CD14-positive monocyte (primary cell): ENCODE measurements around the gene CABP1. TPM values are rescaled to one million over a fixed set of nuclear protein-coding genes. Genes with fewer than 3 reads are reported as not detected.
A peak's percentile ranks its signal among the peaks of the same experiment; 100 is the strongest.
"Not testable (repeated sequence)": the region's sequence is repeated elsewhere in the genome, so short reads cannot be mapped to it uniquely, and the experiment has no call there.

Experiments used
- DNase-seq, 3 donors: peaks; one replicate each; pipeline ENCODE4 v3.0.0-alpha.2; 2011 to 2022
- H2AFZ ChIP-seq: 2 replicates; pipeline ENCODE4 v1.6.0; 2012; ENCODE audit warnings: mild to moderate bottlenecking, low read depth, low read length, inconsistent platforms; ENCODE audit not compliant: insufficient read depth, poor library complexity, severe bottlenecking
- H3K27ac ChIP-seq, 2 donors: 1 replicate in 1 of 2; 2 replicates in 1 of 2; pipeline ENCODE4 v1.5.1; 2012 to 2013; ENCODE audit warnings: low read length in 2 of 2, control low read depth in 1 of 2, inconsistent platforms in 1 of 2, low read depth in 1 of 2, mild to moderate bottlenecking in 1 of 2
- H3K27me3 ChIP-seq, 2 donors: one replicate each; pipeline versions ENCODE4 v1.6.0 to v1.6.1; 2011 to 2013; ENCODE audit warnings: low read length in 2 of 2; ENCODE audit not compliant: control insufficient read depth in 2 of 2, insufficient read depth in 2 of 2
- H3K36me3 ChIP-seq, 2 donors: replicated peaks in 1 of 2; 1 replicate in 1 of 2; 2 replicates in 1 of 2; pipeline versions ENCODE4 v1.5.1 to v1.6.1; 2012 to 2013; ENCODE audit warnings: low read length in 2 of 2, control low read depth in 1 of 2, inconsistent platforms in 1 of 2, mild to moderate bottlenecking in 1 of 2; ENCODE audit not compliant: insufficient read depth in 2 of 2, control insufficient read depth in 1 of 2
- H3K4me1 ChIP-seq, 2 donors: 1 replicate in 1 of 2; 2 replicates in 1 of 2; pipeline versions ENCODE4 v1.5.1 to v1.6.1; 2012 to 2013; ENCODE audit warnings: low read length in 2 of 2, control low read depth in 1 of 2, inconsistent platforms in 1 of 2, mild to moderate bottlenecking in 1 of 2, moderate library complexity in 1 of 2; ENCODE audit not compliant: insufficient read depth in 2 of 2, control insufficient read depth in 1 of 2
- H3K4me2 ChIP-seq: replicated peaks from 2 replicates; pipeline ENCODE3; 2012; ENCODE audit warnings: low read length, moderate library complexity, mild to moderate bottlenecking; ENCODE audit not compliant: poor library complexity, severe bottlenecking; ENCODE audit errors: extremely low read depth
- H3K4me3 ChIP-seq, 3 experiments: fragments of 200-600 bp in 1 of 3; sonication (generic) in 1 of 3; replicated peaks in 1 of 3; 1 replicate in 2 of 3; 2 replicates in 1 of 3; pipeline ENCODE4 v1.5.1; 2011 to 2013; ENCODE audit warnings: low read length in 3 of 3, mild to moderate bottlenecking in 3 of 3, control low read depth in 2 of 3, low read depth in 2 of 3, inconsistent platforms in 1 of 3, moderate library complexity in 1 of 3
- H3K79me2 ChIP-seq: 2 replicates; pipeline ENCODE4 v1.6.0; 2012; ENCODE audit warnings: mild to moderate bottlenecking, control low read depth, inconsistent platforms, low read length, moderate library complexity; ENCODE audit not compliant: insufficient read depth
- H3K9ac ChIP-seq: 2 replicates; pipeline ENCODE4 v1.6.0; 2017; ENCODE audit warnings: low read length, mild to moderate bottlenecking; ENCODE audit not compliant: insufficient read depth, poor library complexity, severe bottlenecking
- H3K9me3 ChIP-seq, 2 donors: replicated peaks in 1 of 2; 1 replicate in 1 of 2; 2 replicates in 1 of 2; pipeline versions ENCODE4 v1.5.1 to v1.6.1; 2012 to 2013; ENCODE audit warnings: low read length in 2 of 2, control low read depth in 1 of 2; ENCODE audit not compliant: control insufficient read depth in 1 of 2, insufficient read depth in 1 of 2
- H4K20me1 ChIP-seq: 2 replicates; pipeline ENCODE4 v1.6.0; 2012; ENCODE audit warnings: mild to moderate bottlenecking, low read length, control low read depth, moderate library complexity; ENCODE audit not compliant: insufficient read depth
- H3K27ac Mint-ChIP-seq, 7 donors: one replicate each; pipeline ENCODE4 v1.8.0; 2020; ENCODE audit warnings: mild to moderate bottlenecking in 7 of 7, mixed read lengths in 7 of 7, moderate library complexity in 6 of 7, inconsistent platforms in 2 of 7
- H3K27me3 Mint-ChIP-seq, 3 donors: one replicate each; pipeline ENCODE4 v1.8.0; 2021 to 2022; ENCODE audit warnings: low read depth in 3 of 3, mild to moderate bottlenecking in 3 of 3, mixed read lengths in 3 of 3, moderate library complexity in 3 of 3, inconsistent platforms in 1 of 3
- H3K36me3 Mint-ChIP-seq, 2 donors: one replicate each; pipeline ENCODE4 v1.8.0; 2020; ENCODE audit warnings: mixed read lengths in 2 of 2, inconsistent platforms in 1 of 2, mild to moderate bottlenecking in 1 of 2
- H3K4me1 Mint-ChIP-seq: one replicate; pipeline ENCODE4 v1.8.0; 2020; ENCODE audit warnings: mild to moderate bottlenecking, mixed read lengths
- H3K4me3 Mint-ChIP-seq, 2 donors: one replicate each; pipeline ENCODE4 v1.8.0; 2020; ENCODE audit warnings: mild to moderate bottlenecking in 2 of 2, mixed read lengths in 2 of 2, moderate library complexity in 1 of 2
- H3K9me3 Mint-ChIP-seq, 7 donors: one replicate each; pipeline ENCODE4 v1.8.0; 2020 to 2022; ENCODE audit warnings: mixed read lengths in 7 of 7, mild to moderate bottlenecking in 6 of 7, moderate library complexity in 6 of 7, inconsistent platforms in 2 of 7
- WGBS: methylation state at CpG from one replicate; pipeline ENCODE4 v1.1.5; 2013; ENCODE audit warnings: missing lambda C conversion rate; ENCODE audit not compliant: insufficient coverage; 5-methylcytosine and 5-hydroxymethylcytosine counted together
- intact Hi-C, 2 donors: fragments of 100-400 bp; cut with micrococcal nuclease; formaldehyde crosslinking; loops; one replicate each; pipeline versions ENCODE4 v1.15.0 to v1.15.1; 2023
- polyA plus RNA-seq, 3 donors: library from polyadenylated mRNA; depleted of rRNA in 1 of 3; unstranded in 2 of 3; stranded (reverse) in 1 of 3; fragments of 300-500 nt in 2 of 3; fragments of >200 nt in 1 of 3; fragmentation: Illumina TruSeq in 2 of 3; gene quantifications; 1 replicate in 2 of 3; 2 replicates in 1 of 3; pipeline ENCODE4 v1.2.3, GENCODE V29; 2012 to 2021
- TF ChIP-seq, protein P1 (sequence below): fragments of 200-600 bp; IDR thresholded peaks from one replicate; pipeline ENCODE4 v1.8.0; 2022; ENCODE audit warnings: antibody characterized with exemption, mild to moderate bottlenecking

CABP1 gene
- polyA plus RNA-seq, 3 donors: 0.19 to 0.43 TPM; not detected in 1

DNA sequence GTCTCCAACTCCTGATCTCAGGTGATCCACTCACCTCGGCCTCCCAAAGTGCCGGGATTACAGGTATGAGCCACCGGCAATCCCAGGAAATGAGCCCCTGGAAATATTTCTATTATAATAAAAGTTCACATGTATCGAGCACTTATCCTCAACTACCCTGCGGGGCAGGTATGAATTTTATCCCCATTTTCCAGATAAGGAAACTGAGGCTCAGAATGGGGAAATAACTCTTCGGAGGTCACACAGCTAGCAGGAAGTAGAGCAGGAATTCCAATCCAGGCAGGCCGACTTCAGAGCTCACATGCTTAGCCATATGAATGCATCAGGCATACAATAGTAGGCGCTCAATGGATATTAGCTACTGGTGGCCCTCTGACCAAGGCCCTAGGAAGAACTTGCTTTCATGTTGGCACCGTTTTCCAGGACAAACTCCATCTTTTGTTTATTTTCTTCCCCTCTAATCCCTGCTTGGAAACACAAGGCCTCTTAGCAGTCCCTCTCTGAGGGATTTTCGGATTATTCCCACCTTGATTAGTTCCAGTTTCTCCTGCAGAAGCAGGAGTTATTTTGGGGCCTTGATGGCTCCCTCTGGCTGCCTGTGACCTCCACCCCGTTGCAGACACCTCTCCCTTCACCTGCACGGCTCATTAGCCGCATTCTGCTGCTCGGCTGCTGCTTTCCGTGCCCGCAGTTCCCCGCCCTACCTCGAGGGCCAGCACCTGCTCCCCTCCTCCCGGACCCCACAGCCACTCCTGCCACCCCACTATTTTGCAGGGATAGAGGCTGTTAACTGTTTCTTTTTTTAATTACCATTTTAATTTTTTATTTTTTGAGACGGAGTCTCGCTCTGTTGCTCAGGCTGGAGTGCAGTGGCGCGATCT lies 40.5 kb upstream of the CABP1 start:
- no peak for DNase-seq
- H3K27ac Mint-ChIP-seq: peak overlapping the region in 5 of 7 donors; percentile 21 to 84 (median 51)
- intact Hi-C loops: no loop called here
- H3K9me3 Mint-ChIP-seq: no peaks in the 10 kb centered on the region
- Histone ChIP-seq H3K9me3 (no peaks in the 10 kb centered on the region), H2AFZ (no peak overlapping the region), H3K36me3 (no peaks in the 10 kb centered on the region), H3K27me3 (no peaks in the 10 kb centered on the region), H3K4me2 (no peak overlapping the region), H4K20me1 (no peaks in the 10 kb centered on the region), H3K4me3 (no peak overlapping the region), H3K4me1 (peaks cover 39 to 42% of the 10 kb centered on the region in 2 donors), H3K79me2 (no peaks in the 10 kb centered on the region), H3K9ac (no peak overlapping the region), H3K27ac (peak overlapping the region; percentile 19 to 46)
- TF ChIP-seq, protein P1, sequence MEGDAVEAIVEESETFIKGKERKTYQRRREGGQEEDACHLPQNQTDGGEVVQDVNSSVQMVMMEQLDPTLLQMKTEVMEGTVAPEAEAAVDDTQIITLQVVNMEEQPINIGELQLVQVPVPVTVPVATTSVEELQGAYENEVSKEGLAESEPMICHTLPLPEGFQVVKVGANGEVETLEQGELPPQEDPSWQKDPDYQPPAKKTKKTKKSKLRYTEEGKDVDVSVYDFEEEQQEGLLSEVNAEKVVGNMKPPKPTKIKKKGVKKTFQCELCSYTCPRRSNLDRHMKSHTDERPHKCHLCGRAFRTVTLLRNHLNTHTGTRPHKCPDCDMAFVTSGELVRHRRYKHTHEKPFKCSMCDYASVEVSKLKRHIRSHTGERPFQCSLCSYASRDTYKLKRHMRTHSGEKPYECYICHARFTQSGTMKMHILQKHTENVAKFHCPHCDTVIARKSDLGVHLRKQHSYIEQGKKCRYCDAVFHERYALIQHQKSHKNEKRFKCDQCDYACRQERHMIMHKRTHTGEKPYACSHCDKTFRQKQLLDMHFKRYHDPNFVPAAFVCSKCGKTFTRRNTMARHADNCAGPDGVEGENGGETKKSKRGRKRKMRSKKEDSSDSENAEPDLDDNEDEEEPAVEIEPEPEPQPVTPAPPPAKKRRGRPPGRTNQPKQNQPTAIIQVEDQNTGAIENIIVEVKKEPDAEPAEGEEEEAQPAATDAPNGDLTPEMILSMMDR: no peak
- H3K27me3 Mint-ChIP-seq: peaks cover 0 to 2% (median 0%) of the 10 kb centered on the region in 3 donors
- peaks cover 37% of the 10 kb centered on the region for H3K4me1 Mint-ChIP-seq
- H3K36me3 Mint-ChIP-seq: no peaks in the 10 kb centered on the region
- no peak overlapping the region for H3K4me3 Mint-ChIP-seq
- WGBS: 92% methylated on average over 7 of the region's 23 CpGs

DNA sequence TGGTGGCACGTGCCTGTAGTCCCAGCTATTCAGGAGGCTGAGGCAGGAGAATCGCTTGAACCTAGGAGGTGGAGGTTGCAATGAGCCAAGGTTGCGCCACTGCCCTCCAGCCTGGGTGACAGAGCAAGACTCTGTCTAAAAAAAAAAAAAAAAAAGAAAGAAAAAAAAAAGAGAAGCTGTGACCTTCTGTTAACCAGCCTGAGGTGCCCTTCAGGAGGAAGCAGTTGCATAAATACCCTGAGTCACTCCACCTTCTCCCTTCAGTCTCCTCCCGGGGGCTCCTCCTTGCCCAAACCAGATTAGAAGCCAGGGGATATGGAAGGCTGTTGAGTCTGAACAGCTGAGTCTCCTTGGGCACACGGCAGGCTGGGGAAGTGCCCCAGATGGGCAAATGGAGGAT lies 38.0 kb upstream of the CABP1 start:
- Mint-ChIP-seq H3K27ac (peak overlapping the region; percentile 75 to 95 (median 88)), H3K4me3 (peak overlapping the region; percentile 32 to 83), H3K4me1 (peaks cover 37% of the 10 kb centered on the region)
- H3K9me3 ChIP-seq, H3K9ac ChIP-seq, H3K36me3 Mint-ChIP-seq, intact Hi-C loops, H3K27me3 ChIP-seq, H4K20me1 ChIP-seq, H3K4me3 ChIP-seq, H3K9me3 Mint-ChIP-seq, H3K36me3 ChIP-seq, H3K27me3 Mint-ChIP-seq, H3K79me2 ChIP-seq: not testable (repeated sequence)
- peak; percentile 86 to 96 (median 94) for DNase-seq
- Histone ChIP-seq H3K27ac (peak overlapping the region; percentile 39 to 68), H3K4me1 (peaks cover 39 to 42% of the 10 kb centered on the region in 2 donors), H3K4me2 (peak overlapping the region; percentile 44), H2AFZ (peak overlapping the region; percentile 51)
- no CpG with 5 or more reads among the region's 5 CpGs for WGBS
